Measurements from ENCODE around the gene ANKRD30B. TPM values are rescaled to one million over a fixed set of nuclear protein-coding genes. Genes with fewer than 3 reads are reported as not detected.
"Not testable (repeated sequence)": the region's sequence is repeated elsewhere in the genome, so short reads cannot be mapped to it uniquely, and the experiment has no call there.

ANKRD30B gene
- polyA plus RNA-seq, 4 donors: 0.05 to 0.49 (median 0.27) TPM

- not testable (repeated sequence) for DNase-seq (ENCODE audit: low read depth in 4 of 4, low spot score in 3 of 4)
Measured at GRCh38 chr18:14826972-14827632, 79.1 kb downstream of the ANKRD30B start.

- DNase-seq (ENCODE audit: low read depth in 4 of 4, low spot score in 3 of 4): not testable (repeated sequence)
Measured at GRCh38 chr18:14841607-14842006, 93.6 kb downstream of the ANKRD30B start.

DNA sequence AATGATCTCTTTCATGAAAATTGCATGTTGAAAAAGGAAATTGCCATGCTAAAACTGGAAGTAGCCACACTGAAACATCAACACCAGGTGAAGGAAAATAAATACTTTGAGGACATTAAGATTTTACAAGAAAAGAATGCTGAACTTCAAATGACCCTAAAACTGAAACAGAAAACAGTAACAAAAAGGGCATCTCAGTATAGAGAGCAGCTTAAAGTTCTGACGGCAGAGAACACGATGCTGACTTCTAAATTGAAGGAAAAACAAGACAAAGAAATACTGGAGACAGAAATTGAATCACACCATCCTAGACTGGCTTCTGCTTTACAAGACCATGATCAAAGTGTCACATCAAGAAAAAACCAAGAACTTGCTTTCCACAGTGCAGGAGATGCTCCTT is 103.6 kb downstream of the ANKRD30B start:
- DNase-seq (ENCODE audit: low read depth in 4 of 4, low spot score in 3 of 4): not testable (repeated sequence)

- not testable (repeated sequence) for DNase-seq (ENCODE audit: low read depth in 4 of 4, low spot score in 3 of 4)
Measured at GRCh38 chr18:14855634-14856033, 107.7 kb downstream of the ANKRD30B start.

GRCh38 chr18:14856256-14856655 is 108.3 kb downstream of the ANKRD30B start:
- DNase-seq (ENCODE audit: low read depth in 4 of 4, low spot score in 3 of 4): not testable (repeated sequence)

DNA sequence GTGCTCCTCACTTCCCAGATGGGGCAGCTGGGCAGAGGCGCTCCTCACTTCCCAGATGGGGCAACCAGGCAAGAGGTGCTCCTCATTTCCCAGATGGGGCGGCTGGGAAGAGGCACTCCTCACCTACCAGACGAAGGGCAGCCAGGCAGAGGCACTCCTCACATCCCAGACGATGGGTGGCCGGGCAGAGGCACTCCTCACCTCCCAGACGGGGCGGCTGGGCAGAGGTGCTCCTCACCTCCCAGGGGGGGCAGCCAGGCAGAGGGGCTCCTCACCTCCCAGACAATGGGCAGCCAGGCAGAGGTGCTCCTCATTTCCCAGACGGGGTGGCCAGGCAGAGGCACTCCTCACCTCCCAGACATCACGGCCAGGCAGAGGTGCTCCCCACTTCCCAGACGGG is 110.5 kb downstream of the ANKRD30B start:
- not testable (repeated sequence) for DNase-seq (ENCODE audit: low read depth in 4 of 4, low spot score in 3 of 4)

DNA sequence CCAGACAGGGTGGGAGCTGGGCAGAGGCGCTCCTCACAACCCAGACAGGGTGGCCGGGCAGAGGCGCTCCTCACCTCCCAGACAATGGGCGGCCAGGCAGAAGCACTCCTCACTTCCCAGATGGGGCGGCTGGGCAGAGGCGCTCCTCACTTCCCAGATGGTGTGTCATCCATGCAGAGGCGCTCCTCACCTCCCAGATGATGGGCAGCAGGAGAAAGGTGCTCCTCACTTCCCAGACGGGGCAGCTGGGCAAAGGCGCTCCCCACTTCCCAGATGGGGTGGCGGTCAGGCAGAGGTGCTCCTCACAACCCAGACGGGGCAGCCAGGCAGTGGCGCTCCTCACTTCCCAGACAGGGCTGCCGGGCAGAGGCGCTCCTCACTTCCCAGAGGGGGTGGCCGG is 112.0 kb downstream of the ANKRD30B start:
- not testable (repeated sequence) for DNase-seq (ENCODE audit: low read depth in 4 of 4, low spot score in 3 of 4)

DNA sequence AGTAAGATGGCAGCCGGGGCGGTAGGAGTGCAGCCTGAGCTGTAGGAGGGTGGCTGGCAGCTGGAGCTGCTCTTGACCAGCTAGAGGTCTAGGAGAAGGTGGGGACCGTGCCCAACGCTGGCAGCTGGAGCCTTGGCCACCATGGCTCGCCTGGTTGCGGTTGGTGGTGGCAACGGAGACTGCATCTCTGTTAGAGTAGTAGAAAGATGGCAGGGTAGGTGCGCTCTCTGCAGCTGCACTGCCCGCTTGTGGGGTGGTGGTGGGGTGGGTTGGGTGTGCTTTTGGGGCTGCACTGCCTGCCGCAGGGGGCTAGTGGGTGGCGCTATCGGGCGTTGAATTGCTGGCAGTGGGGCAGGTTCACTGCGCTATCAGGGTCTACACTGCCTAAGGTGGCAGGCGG is 118.5 kb downstream of the ANKRD30B start:
- not testable (repeated sequence) for DNase-seq (ENCODE audit: low read depth in 4 of 4, low spot score in 3 of 4)

DNA sequence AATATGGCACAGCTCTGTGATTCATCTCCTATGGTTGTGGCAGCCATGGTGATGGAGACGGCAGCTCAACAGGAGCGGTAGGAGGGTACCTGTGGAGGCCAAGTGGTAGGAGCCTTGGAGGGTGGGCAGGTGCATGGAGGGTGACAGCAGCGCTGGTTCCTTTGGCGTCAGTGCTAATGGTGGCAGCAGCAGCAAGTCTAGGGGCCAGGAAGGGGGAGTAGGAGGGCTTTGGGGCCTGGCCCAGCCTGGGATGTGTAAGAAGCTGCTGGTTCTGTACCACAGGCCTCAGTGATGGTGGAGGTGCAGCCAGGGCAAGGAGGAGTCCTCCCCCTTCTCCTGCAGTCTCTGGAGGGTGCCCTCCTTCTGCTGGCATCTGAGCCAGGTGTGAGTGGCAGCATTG is 120.0 kb downstream of the ANKRD30B start:
- not testable (repeated sequence) for DNase-seq (ENCODE audit: low read depth in 4 of 4, low spot score in 3 of 4)

- DNase-seq (ENCODE audit: low read depth in 4 of 4, low spot score in 3 of 4): not testable (repeated sequence)
Measured at GRCh38 chr18:14868825-14869224, 120.9 kb downstream of the ANKRD30B start.

DNA sequence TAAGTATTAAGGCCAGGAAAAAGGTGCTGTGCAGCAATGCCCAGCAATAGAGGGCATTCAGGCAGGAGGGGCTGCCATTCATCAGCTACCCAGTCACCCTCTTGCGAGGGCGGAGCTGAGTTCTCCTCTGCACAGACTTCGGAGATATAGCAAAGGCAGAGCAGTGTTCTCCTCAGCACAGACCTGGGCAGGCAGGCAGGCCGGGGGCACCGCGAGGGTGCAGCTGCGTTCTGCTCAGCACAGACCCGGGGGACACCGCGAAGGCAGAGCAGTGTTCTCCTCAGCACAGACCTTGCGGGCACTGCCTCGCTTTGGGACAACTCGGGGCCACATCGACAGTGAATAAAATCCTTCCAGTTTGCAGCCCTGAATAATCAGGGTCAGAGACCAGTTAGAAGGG is 130.9 kb downstream of the ANKRD30B start:
- DNase-seq (ENCODE audit: low read depth in 4 of 4, low spot score in 3 of 4): not testable (repeated sequence)

GRCh38 chr18:14900435-14900834 is 152.5 kb downstream of the ANKRD30B start:
- DNase-seq (ENCODE audit: low read depth in 4 of 4, low spot score in 3 of 4): no peak

Other genes starting within 250 kb of the ANKRD30B start
- gene POTEC, start 204.6 kb upstream of the ANKRD30B start, polyA plus RNA-seq (ENCODE audit: insufficient read length in 4 of 4): under 1 TPM in 2 of 4 donors, not detected in 2; 0.04 to 0.10 TPM

All from right renal pelvis (tissue), 4 donors.